Liver (tissue), 9 donors: ENCODE measurements around the gene HPD. TPM values are rescaled to one million over a fixed set of nuclear protein-coding genes. Genes with fewer than 3 reads are reported as not detected.

ENCODE experiments used
- DNase-seq: peaks from one replicate; pipeline ENCODE4 v3.0.0-alpha.2; 2017; ENCODE audit warnings: low spot score
- H3K27ac ChIP-seq, 2 donors: one replicate each; pipeline ENCODE4 v1.7.0; 2013; ENCODE audit warnings: inconsistent platforms in 2 of 2, low read length in 2 of 2, control low read depth in 1 of 2, low read depth in 1 of 2, mild to moderate bottlenecking in 1 of 2
- H3K27me3 ChIP-seq, 4 donors: one replicate each; pipeline versions ENCODE4 v1.6.1 to v1.7.0; 2013; ENCODE audit warnings: low read length in 3 of 4, inconsistent platforms in 1 of 4, mild to moderate bottlenecking in 1 of 4, moderate library complexity in 1 of 4; ENCODE audit not compliant: control insufficient read depth in 4 of 4, insufficient read depth in 4 of 4
- H3K36me3 ChIP-seq, 4 donors: one replicate each; pipeline versions ENCODE4 v1.6.1 to v1.7.0; 2013; ENCODE audit warnings: low read length in 3 of 4, mild to moderate bottlenecking in 3 of 4, low read depth in 1 of 4, moderate library complexity in 1 of 4; ENCODE audit not compliant: control insufficient read depth in 4 of 4, insufficient read depth in 3 of 4
- H3K4me1 ChIP-seq, 4 donors: one replicate each; pipeline versions ENCODE4 v1.6.1 to v1.7.0; 2013; ENCODE audit warnings: low read length in 3 of 4, mild to moderate bottlenecking in 3 of 4, moderate library complexity in 1 of 4; ENCODE audit not compliant: control insufficient read depth in 4 of 4, insufficient read depth in 4 of 4
- H3K4me3 ChIP-seq, 3 donors: one replicate each; pipeline versions ENCODE4 v1.6.1 to v1.7.0; 2013; ENCODE audit warnings: low read length in 3 of 3, control low read depth in 1 of 3, low read depth in 1 of 3, mild to moderate bottlenecking in 1 of 3
- H3K9ac ChIP-seq, 2 donors: one replicate each; pipeline ENCODE4 v1.7.0; 2013; ENCODE audit warnings: low read length in 2 of 2, mild to moderate bottlenecking in 2 of 2, moderate library complexity in 2 of 2, control low read depth in 1 of 2, low read depth in 1 of 2
- H3K9me3 ChIP-seq, 4 donors: one replicate each; pipeline versions ENCODE4 v1.6.1 to v1.7.0; 2013; ENCODE audit warnings: low read length in 3 of 4; ENCODE audit not compliant: control insufficient read depth in 4 of 4
- ATF3 ChIP-seq: IDR thresholded peaks from 2 replicates; pipeline ENCODE4 v1.6.1; 2016; ENCODE audit warnings: antibody characterized with exemption
- CTCF ChIP-seq: fragments of 150-350 bp; IDR thresholded peaks from 2 replicates; pipeline ENCODE4 v1.5.1; 2017; ENCODE audit warnings: improper control_type of control experiment, low read depth, low read length; ENCODE audit not compliant: missing input control
- EGR1 ChIP-seq, 2 donors: IDR thresholded peaks; 2 replicates each; pipeline ENCODE4 v1.6.1; 2016 to 2018; ENCODE audit warnings: antibody characterized with exemption in 2 of 2, low read depth in 2 of 2
- FOXA1 ChIP-seq: IDR thresholded peaks from 2 replicates; pipeline ENCODE4 v1.6.1; 2016; ENCODE audit warnings: antibody characterized with exemption
- FOXA2 ChIP-seq: IDR thresholded peaks from 2 replicates; pipeline ENCODE4 v1.6.1; 2016; ENCODE audit warnings: antibody characterized with exemption
- GABPA ChIP-seq, 2 donors: IDR thresholded peaks in 1 of 2; conservative IDR thresholded peaks in 1 of 2; 2 replicates each; pipeline ENCODE4 v1.6.1; 2016; ENCODE audit warnings: antibody characterized with exemption in 2 of 2, mild to moderate bottlenecking in 1 of 2, moderate library complexity in 1 of 2
- HNF4A ChIP-seq, 2 donors: conservative IDR thresholded peaks; 2 replicates each; pipeline ENCODE4 v1.6.1; 2016; ENCODE audit warnings: antibody characterized with exemption in 2 of 2, mild to moderate bottlenecking in 2 of 2
- HNF4G ChIP-seq: IDR thresholded peaks from 2 replicates; pipeline ENCODE4 v1.6.1; 2016; ENCODE audit warnings: antibody characterized with exemption
- JUND ChIP-seq, 2 donors: IDR thresholded peaks; 2 replicates each; pipeline ENCODE4 v1.6.1; 2016; ENCODE audit warnings: antibody characterized with exemption in 2 of 2
- MAX ChIP-seq: IDR thresholded peaks from 2 replicates; pipeline ENCODE4 v1.6.1; 2016; ENCODE audit warnings: antibody characterized with exemption
- NR2F2 ChIP-seq: IDR thresholded peaks from 2 replicates; pipeline ENCODE4 v1.6.1; 2016; ENCODE audit warnings: antibody characterized with exemption
- RAD21 ChIP-seq, 2 donors: IDR thresholded peaks; 2 replicates each; pipeline ENCODE4 v1.6.1; 2016; ENCODE audit warnings: antibody characterized with exemption in 2 of 2, mild to moderate bottlenecking in 2 of 2
- REST ChIP-seq: IDR thresholded peaks from 2 replicates; pipeline ENCODE4 v1.6.1; 2016; ENCODE audit warnings: antibody characterized with exemption, mild to moderate bottlenecking
- RXRA ChIP-seq, 2 donors: IDR thresholded peaks; 2 replicates each; pipeline ENCODE4 v1.6.1; 2017 to 2018; ENCODE audit warnings: antibody characterized with exemption in 2 of 2, mild to moderate bottlenecking in 1 of 2
- SP1 ChIP-seq: IDR thresholded peaks from 2 replicates; pipeline ENCODE4 v1.6.1; 2018; ENCODE audit warnings: antibody characterized with exemption, mild to moderate bottlenecking
- YY1 ChIP-seq: IDR thresholded peaks from 2 replicates; pipeline ENCODE4 v1.6.1; 2016; ENCODE audit warnings: antibody characterized with exemption, mild to moderate bottlenecking
- ZBTB33 ChIP-seq: IDR thresholded peaks from 2 replicates; pipeline ENCODE4 v1.6.1; 2016; ENCODE audit warnings: antibody characterized with exemption
- WGBS: extraction: QIAGEN DNeasy Blood & Tissue Kit; methylation state at CpG from one replicate; pipeline ENCODE4 v1.1.7; 2013; 5-methylcytosine and 5-hydroxymethylcytosine counted together
- polyA plus RNA-seq, 2 donors: library from polyadenylated mRNA; stranded (reverse) in 1 of 2; unstranded in 1 of 2; fragments of 200-250 nt in 1 of 2; fragments of >200 nt in 1 of 2; fragmentation: Nextera tagmentation in 1 of 2; extraction: Ambion mirVana in 1 of 2; gene quantifications; one replicate each; pipeline versions ENCODE4 v1.2.1 to v1.2.3, GENCODE V29; 2013 to 2015
- total RNA-seq, 2 donors: library from RNA; depleted of rRNA; stranded (reverse); fragments of >200 nt; gene quantifications; one replicate each; pipeline ENCODE4 v1.2.3, GENCODE V29; 2014
- donor health status: healthy.
- donor health status: healthy.
- donor health status: healthy.
- donor health status: healthy.
- donor health status: healthy.

HPD gene
- total and polyA plus RNA-seq, 4 donors, result 31.3 to 812 (median 509) TPM

GRCh38 chr12:121823101-121823726 is 35.4 kb downstream of the HPD start:
- Histone ChIP-seq H3K4me3 (no peak overlapping the region), H3K9me3 (no peaks in the 10 kb centered on the region), H3K27me3 (no peaks in the 10 kb centered on the region), H3K4me1 (no peaks in the 10 kb centered on the region), H3K9ac (no peak overlapping the region), H3K27ac (no peak overlapping the region), H3K36me3 (peaks cover 36 to 68% (median 46%) of the 10 kb centered on the region in 4 donors)
- no peak for DNase-seq
- TF ChIP-seq HNF4G (no peak), GABPA (IDR thresholded peaks at IDR 0.05 in 1 of 2, conservative IDR thresholded peaks at IDR 0.05 in 1 of 2) (no peak), RAD21 (IDR thresholded peaks at IDR 0.05) (no peak), EGR1 (IDR thresholded peaks at IDR 0.05; ENCODE audit: low read depth in 2 of 2) (no peak), ZBTB33 (no peak), FOXA2 (no peak), REST (no peak), NR2F2 (no peak), MAX (no peak)
- WGBS, result 90% methylated on average over 36 of the region's 36 CpGs

GRCh38 chr12:121822393-121823100 is 36.1 kb downstream of the HPD start:
- 92% methylated on average over 39 of the region's 39 CpGs for WGBS
- H3K27ac ChIP-seq, result no peak overlapping the region
- H3K36me3 ChIP-seq, result peaks cover 33 to 68% (median 44%) of the 10 kb centered on the region in 4 donors
- TF ChIP-seq SP1, result no peak
- TF ChIP-seq FOXA2, result no peak
- TF ChIP-seq GABPA (IDR thresholded peaks at IDR 0.05 in 1 of 2, conservative IDR thresholded peaks at IDR 0.05 in 1 of 2), result no peak
- TF ChIP-seq RXRA (IDR thresholded peaks at IDR 0.05), result no peak
- no peak for TF ChIP-seq ATF3
- no peak for TF ChIP-seq HNF4A (conservative IDR thresholded peaks at IDR 0.05)
- no peak for TF ChIP-seq JUND (IDR thresholded peaks at IDR 0.05)
- no peak for TF ChIP-seq NR2F2
- TF ChIP-seq FOXA1, result no peak
- TF ChIP-seq MAX, result no peak
- no peak for TF ChIP-seq REST
- TF ChIP-seq RAD21 (IDR thresholded peaks at IDR 0.05), result no peak
- TF ChIP-seq HNF4G, result no peak
- no peak for TF ChIP-seq CTCF
- no peak for TF ChIP-seq EGR1 (IDR thresholded peaks at IDR 0.05; ENCODE audit: low read depth in 2 of 2)
- TF ChIP-seq YY1, result no peak
- H3K9me3 ChIP-seq, result no peaks in the 10 kb centered on the region
- H3K4me3 ChIP-seq, result no peak overlapping the region
- no peaks in the 10 kb centered on the region for H3K27me3 ChIP-seq
- H3K9ac ChIP-seq, result no peak overlapping the region
- DNase-seq, result no peak
- H3K4me1 ChIP-seq, result no peaks in the 10 kb centered on the region
